Type B pancreatic cell (in vitro differentiated cells): ENCODE data around the gene KBTBD3. TPM values are rescaled to one million over a fixed set of nuclear protein-coding genes. Genes with fewer than 3 reads are reported as not detected.

ENCODE experiments used
- DNase-seq: peaks from one replicate; pipeline ENCODE4 v3.0.0; 2021; ENCODE audit warnings: mixed read lengths; ENCODE audit not compliant: unreplicated experiment; ENCODE audit errors: extremely low spot score
- H3K27ac Mint-ChIP-seq: 2 replicates; pipeline ENCODE4 v1.8.0; 2021; ENCODE audit warnings: mild to moderate bottlenecking, mixed read lengths
- H3K27me3 Mint-ChIP-seq: 2 replicates; pipeline ENCODE4 v1.8.0; 2021; ENCODE audit warnings: mixed read lengths
- H3K36me3 Mint-ChIP-seq: 2 replicates; pipeline ENCODE4 v1.8.0; 2021; ENCODE audit warnings: mixed read lengths
- H3K4me1 Mint-ChIP-seq: one replicate; pipeline ENCODE4 v1.8.0; 2021; ENCODE audit warnings: mixed read lengths; ENCODE audit not compliant: unreplicated experiment
- H3K4me3 Mint-ChIP-seq: 2 replicates; pipeline ENCODE4 v1.8.0; 2021; ENCODE audit warnings: mild to moderate bottlenecking, mixed read lengths
- H3K9me3 Mint-ChIP-seq: 2 replicates; pipeline ENCODE4 v1.8.0; 2021; ENCODE audit warnings: mixed read lengths
- total RNA-seq: library from RNA; stranded (reverse); gene quantifications from 2 replicates; pipeline ENCODE4 v1.2.1, GENCODE V29; 2021; ENCODE audit warnings: low replicate concordance
- TF ChIP-seq, protein P1 (sequence below): fragments of 200-600 bp; sonication (generic); conservative IDR thresholded peaks from 2 replicates; pipeline ENCODE4 v1.5.0; 2021; ENCODE audit warnings: antibody characterized with exemption, mild to moderate bottlenecking

The KBTBD3 gene
- total RNA-seq, 1 donor from 2014 or later: 2.9 TPM

DNA sequence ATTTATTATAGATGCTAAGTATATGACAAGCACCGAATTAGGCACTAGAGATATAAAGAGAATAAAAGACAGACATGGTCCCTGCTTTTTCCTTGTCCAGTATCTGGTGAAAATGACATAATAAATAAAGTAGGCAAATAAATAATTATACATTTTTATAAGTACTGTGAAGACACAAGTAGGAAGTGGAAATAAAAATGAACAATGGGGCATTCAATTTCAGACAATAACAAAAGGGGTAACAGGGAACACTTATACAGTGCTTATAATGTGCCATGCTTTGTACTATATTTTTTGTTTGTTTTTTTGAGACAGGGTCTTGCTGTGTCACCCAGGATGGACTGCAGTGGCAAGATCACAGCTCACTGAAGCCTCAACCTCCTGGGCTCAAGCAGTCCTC lies 4.3 kb downstream of the KBTBD3 start:
- no peaks in the 10 kb centered on the region for H3K9me3 Mint-ChIP-seq
- H3K4me1 Mint-ChIP-seq: peaks cover 11% of the 10 kb centered on the region
- H3K36me3 Mint-ChIP-seq: no peaks in the 10 kb centered on the region
- H3K27ac Mint-ChIP-seq: no peak overlapping the region
- DNase-seq: no peak
- H3K27me3 Mint-ChIP-seq: no peaks in the 10 kb centered on the region
- TF ChIP-seq, protein P1, sequence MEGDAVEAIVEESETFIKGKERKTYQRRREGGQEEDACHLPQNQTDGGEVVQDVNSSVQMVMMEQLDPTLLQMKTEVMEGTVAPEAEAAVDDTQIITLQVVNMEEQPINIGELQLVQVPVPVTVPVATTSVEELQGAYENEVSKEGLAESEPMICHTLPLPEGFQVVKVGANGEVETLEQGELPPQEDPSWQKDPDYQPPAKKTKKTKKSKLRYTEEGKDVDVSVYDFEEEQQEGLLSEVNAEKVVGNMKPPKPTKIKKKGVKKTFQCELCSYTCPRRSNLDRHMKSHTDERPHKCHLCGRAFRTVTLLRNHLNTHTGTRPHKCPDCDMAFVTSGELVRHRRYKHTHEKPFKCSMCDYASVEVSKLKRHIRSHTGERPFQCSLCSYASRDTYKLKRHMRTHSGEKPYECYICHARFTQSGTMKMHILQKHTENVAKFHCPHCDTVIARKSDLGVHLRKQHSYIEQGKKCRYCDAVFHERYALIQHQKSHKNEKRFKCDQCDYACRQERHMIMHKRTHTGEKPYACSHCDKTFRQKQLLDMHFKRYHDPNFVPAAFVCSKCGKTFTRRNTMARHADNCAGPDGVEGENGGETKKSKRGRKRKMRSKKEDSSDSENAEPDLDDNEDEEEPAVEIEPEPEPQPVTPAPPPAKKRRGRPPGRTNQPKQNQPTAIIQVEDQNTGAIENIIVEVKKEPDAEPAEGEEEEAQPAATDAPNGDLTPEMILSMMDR: no peak
- H3K4me3 Mint-ChIP-seq: no peak overlapping the region

DNA sequence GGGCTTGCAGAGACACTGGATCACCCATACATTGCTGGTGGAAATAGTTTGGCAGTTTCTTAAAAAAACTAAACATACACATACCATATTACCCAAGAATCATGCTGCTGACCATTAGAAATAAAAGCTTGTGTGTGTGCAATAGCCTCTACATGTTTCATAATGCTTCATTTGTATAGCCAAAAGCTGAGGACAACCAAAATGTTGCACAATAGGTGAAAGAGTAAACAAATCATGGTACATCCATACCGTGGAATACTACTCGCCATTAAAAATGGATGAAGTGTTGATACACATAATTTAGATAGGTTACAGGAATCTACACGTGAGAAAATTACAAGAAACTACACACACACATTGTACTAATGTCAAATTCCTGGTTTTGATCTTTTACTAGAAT lies 6.5 kb downstream of the KBTBD3 start:
- Mint-ChIP-seq H3K9me3 (no peaks in the 10 kb centered on the region), H3K27ac (no peak overlapping the region), H3K36me3 (no peaks in the 10 kb centered on the region), H3K4me1 (peaks cover 3% of the 10 kb centered on the region), H3K27me3 (no peaks in the 10 kb centered on the region), H3K4me3 (no peak overlapping the region)
- DNase-seq: no peak
- TF ChIP-seq, protein P1: no peak

DNA sequence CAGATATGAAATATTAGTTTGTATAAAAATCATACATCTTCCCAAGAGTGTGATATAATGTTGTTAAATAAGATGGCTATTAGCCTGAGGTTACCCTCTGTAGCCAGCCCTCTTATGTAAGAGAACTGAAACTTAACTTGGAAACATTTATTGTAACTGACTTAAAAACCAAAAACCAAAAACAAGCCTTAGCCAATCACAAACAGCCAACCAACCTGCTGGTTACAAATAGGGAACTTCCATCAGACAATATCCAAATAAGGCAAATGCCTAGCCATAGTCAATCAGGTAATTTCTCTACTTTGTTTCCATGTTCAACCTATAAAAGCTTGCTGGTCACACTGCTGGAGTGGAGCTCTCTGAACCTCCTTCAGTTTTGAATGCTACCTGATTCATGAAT lies 14.1 kb downstream of the KBTBD3 start:
- TF ChIP-seq, protein P1: no peak
- H3K27me3 Mint-ChIP-seq: no peaks in the 10 kb centered on the region
- H3K9me3 Mint-ChIP-seq: no peaks in the 10 kb centered on the region
- no peaks in the 10 kb centered on the region for H3K4me1 Mint-ChIP-seq
- no peak overlapping the region for H3K4me3 Mint-ChIP-seq
- no peak overlapping the region for H3K27ac Mint-ChIP-seq
- DNase-seq: no peak
- no peaks in the 10 kb centered on the region for H3K36me3 Mint-ChIP-seq

DNA sequence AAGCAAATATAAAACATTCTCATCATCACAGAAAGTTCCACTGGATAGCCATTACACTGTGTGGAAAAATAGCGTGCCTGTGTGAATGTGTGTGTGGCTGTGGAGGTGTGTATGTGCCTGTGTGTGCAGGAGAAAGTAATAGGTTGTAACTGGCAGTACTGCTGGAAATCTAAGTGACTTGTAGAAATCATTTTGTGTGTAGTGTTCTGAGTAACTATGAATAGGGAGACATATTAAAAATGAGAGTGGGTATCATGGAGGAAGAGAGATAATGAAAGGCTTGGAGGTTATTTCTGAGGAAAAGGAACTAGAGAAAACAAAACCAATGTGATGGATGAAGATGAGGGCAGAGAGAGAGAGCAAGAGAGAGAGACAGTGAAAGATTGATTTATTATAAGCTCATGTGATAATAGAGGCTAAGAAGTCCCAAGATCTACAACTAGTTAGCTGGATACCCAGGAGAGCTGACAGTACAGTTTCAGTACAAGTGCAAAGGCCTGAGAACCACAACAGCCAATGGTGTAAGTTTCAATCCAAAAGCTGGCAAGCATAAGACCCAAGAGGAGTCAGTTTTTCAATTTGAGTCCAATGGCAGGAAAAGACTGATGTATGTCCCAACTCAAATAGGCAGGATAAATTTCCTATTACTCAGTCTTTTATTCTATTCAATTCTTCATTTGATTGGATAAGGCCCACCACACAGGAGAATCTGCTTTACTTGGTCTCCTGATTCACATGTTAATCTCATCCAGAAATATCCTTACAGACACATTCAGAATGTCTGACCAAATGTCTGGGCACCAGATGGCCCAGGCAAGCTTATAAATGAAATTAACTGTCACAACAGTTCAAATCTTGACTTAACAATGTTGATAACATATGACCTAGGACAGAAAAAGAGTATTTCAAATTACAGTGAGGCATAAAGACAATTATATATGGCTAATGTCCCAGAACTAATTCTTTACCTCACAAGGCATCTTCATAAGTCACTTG lies 14.9 kb downstream of the KBTBD3 start:
- Mint-ChIP-seq H3K36me3 (peaks cover 3% of the 10 kb centered on the region), H3K4me1 (no peaks in the 10 kb centered on the region), H3K27me3 (no peaks in the 10 kb centered on the region), H3K9me3 (no peaks in the 10 kb centered on the region), H3K4me3 (no peak overlapping the region), H3K27ac (no peak overlapping the region)
- no peak for DNase-seq
- TF ChIP-seq, protein P1: no peak

- no peak overlapping the region for H3K27ac Mint-ChIP-seq
- peaks cover 3% of the 10 kb centered on the region for H3K36me3 Mint-ChIP-seq
- no peak for DNase-seq
- TF ChIP-seq, protein P1: no peak
- H3K4me1 Mint-ChIP-seq: no peaks in the 10 kb centered on the region
- no peaks in the 10 kb centered on the region for H3K27me3 Mint-ChIP-seq
- no peaks in the 10 kb centered on the region for H3K9me3 Mint-ChIP-seq
- no peak overlapping the region for H3K4me3 Mint-ChIP-seq
Observed at GRCh38 chr11:106061249-106061784, 15.8 kb downstream of the KBTBD3 start.
